ENCODE results near the gene ABCC4.

ABCC4 gene

GRCh38 chr13:95060014-95060519, 241.2 kb downstream of the ABCC4 start:
- TF ChIP-seq CTCF (IDR thresholded peaks at IDR 0.05; ENCODE audit: insufficient read depth, low read length, missing control alignments) = no peak
- H3K4me3 ChIP-seq (ENCODE audit: low read depth, low read length) = no peak overlapping the region
- DNase-seq (ENCODE audit: low read depth, low spot score) = no peak
- ChIA-PET CTCF (no interaction called here), POLR2A (no interaction called here)

- ChIA-PET POLR2A (no interaction called here), CTCF (no interaction called here)
- TF ChIP-seq CTCF (IDR thresholded peaks at IDR 0.05; ENCODE audit: insufficient read depth, low read length, missing control alignments) = no peak
- H3K4me3 ChIP-seq (ENCODE audit: low read depth, low read length) = no peak overlapping the region
- DNase-seq (ENCODE audit: low read depth, low spot score) = no peak
These were observed 241.9 kb downstream of the ABCC4 start for GRCh38 chr13:95059306-95059705.

DNA sequence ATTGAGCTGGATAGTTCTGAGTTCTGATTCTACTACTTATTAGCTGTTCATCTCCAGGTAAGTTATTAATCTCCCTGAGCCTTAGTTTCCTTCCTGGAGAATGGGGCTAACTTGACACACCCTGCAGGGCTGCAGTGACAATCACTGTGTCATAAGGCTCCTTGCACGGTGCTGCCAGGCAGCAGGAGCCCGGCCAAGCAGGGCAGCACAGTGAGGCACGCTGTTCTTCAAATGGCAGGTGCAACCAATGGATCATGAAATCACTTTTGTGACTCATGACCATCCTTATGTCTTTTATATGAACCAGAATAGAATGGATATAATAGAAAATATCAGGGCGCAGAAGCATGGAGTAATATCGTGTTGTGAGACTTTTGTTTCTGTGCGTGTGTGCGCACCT, 242.6 kb downstream of the ABCC4 start:
- no peak for TF ChIP-seq CTCF (IDR thresholded peaks at IDR 0.05; ENCODE audit: insufficient read depth, low read length, missing control alignments)
- ChIA-PET CTCF (no interaction called here), POLR2A (no interaction called here)
- no peak overlapping the region for H3K4me3 ChIP-seq (ENCODE audit: low read depth, low read length)
- DNase-seq (ENCODE audit: low read depth, low spot score) = no peak

DNA sequence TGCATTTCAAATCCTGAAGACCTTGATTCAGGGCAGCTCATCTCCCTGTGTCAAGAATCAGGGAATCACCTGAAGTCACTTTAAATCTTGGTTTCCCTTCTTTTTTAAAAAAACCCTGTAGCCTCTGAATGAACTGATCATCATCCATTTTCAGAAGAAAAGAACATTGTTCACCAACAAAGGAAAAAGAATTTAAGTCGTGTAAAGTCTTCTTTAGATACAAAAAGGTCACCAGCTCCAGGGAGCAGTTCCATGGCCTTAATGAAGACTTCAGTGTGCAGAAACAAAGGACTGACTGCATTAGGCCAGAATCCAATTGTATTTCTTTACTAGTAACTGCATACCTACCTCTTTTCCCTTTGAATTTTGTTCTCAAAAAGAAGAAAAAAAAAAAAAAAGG, 245.0 kb downstream of the ABCC4 start:
- ChIA-PET POLR2A (no interaction called here), CTCF (interaction anchor here (0.6 kb wide), 1 partner anchor 327 kb away, joined by 3 read pairs; no protein-coding TSS in a partner anchor)
- H3K4me3 ChIP-seq (ENCODE audit: low read depth, low read length) = no peak overlapping the region
- no peak for DNase-seq (ENCODE audit: low read depth, low spot score)
- no peak for TF ChIP-seq CTCF (IDR thresholded peaks at IDR 0.05; ENCODE audit: insufficient read depth, low read length, missing control alignments)

- ChIA-PET POLR2A (interaction anchor here (0.6 kb wide), 1 partner anchor 395 kb away, joined by 4 read pairs; no protein-coding TSS in a partner anchor), CTCF (no interaction called here)
- no peak for DNase-seq (ENCODE audit: low read depth, low spot score)
- H3K4me3 ChIP-seq (ENCODE audit: low read depth, low read length) = no peak overlapping the region
- no peak for TF ChIP-seq CTCF (IDR thresholded peaks at IDR 0.05; ENCODE audit: insufficient read depth, low read length, missing control alignments)
These were observed 250.2 kb downstream of the ABCC4 start for GRCh38 chr13:95050800-95051615.

GRCh38 chr13:95049772-95050171, 251.5 kb downstream of the ABCC4 start:
- no peak overlapping the region for H3K4me3 ChIP-seq (ENCODE audit: low read depth, low read length)
- ChIA-PET POLR2A (no interaction called here), CTCF (no interaction called here)
- TF ChIP-seq CTCF (IDR thresholded peaks at IDR 0.05; ENCODE audit: insufficient read depth, low read length, missing control alignments) = no peak
- DNase-seq (ENCODE audit: low read depth, low spot score) = no peak
